Middle frontal gyrus (tissue), 1 donor: ENCODE data around the gene HOXB5.

Experiments
- DNase-seq: peaks from one replicate; pipeline ENCODE4 v3.0.0-alpha.2; 2015; ENCODE audit warnings: low spot score; ENCODE audit errors: extremely low spot score

Gene HOXB5

DNA sequence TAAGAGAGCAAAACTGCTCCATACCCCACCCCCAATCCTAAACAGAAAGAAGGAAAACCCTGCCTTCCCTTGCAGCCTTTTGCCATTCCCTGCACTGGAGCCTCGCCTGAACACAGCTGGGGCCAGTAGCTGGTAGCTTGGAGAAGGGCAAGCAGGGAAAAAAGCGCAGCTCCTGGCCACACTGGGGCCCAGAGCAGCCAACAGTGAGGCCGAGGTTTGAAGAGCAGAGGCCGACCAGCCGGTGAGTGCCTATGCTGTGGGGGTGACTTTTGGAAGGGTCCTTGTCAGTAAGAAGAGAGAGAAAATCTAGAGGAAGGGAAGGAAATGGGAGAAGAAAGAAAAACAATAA lies 35.8 kb upstream of the HOXB5 start:
- no peak for DNase-seq

DNA sequence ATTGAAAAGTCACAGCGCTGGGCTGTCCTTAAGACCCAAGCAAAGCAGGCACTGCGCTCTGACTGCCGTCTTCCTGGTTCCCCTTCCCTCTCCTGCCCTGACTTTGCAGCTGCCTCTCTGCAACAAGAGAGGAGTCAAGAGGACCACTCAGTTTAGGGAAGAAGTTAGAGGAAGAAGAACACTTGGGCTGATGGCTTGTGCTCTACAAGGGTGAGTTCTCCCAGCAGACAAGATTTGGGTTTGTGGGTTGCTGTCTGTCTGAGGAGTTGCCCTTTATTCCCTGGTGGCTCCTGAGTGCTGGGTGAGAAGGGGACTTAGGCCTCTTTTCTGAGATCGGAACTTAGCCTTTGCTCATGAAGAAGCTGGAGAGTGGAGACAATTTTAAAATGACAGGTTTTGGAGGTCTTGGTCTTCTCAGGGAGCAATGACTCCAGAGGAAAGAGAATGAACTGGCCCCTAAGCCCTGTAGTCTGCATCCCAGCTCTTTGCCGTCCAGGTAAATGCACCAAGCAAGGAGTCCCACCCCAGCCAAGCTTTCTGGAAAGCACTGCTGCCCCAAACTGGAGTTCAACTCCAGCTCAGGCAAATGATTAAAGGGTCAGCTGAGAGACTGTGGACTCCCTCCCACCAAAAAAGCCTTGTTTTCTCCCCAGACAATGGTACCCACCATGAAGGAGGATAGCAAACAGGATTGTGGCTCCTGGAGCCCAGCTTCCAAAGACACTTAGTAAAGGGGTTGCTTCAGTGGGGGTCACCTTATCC lies 35.3 kb upstream of the HOXB5 start:
- no peak for DNase-seq

DNA sequence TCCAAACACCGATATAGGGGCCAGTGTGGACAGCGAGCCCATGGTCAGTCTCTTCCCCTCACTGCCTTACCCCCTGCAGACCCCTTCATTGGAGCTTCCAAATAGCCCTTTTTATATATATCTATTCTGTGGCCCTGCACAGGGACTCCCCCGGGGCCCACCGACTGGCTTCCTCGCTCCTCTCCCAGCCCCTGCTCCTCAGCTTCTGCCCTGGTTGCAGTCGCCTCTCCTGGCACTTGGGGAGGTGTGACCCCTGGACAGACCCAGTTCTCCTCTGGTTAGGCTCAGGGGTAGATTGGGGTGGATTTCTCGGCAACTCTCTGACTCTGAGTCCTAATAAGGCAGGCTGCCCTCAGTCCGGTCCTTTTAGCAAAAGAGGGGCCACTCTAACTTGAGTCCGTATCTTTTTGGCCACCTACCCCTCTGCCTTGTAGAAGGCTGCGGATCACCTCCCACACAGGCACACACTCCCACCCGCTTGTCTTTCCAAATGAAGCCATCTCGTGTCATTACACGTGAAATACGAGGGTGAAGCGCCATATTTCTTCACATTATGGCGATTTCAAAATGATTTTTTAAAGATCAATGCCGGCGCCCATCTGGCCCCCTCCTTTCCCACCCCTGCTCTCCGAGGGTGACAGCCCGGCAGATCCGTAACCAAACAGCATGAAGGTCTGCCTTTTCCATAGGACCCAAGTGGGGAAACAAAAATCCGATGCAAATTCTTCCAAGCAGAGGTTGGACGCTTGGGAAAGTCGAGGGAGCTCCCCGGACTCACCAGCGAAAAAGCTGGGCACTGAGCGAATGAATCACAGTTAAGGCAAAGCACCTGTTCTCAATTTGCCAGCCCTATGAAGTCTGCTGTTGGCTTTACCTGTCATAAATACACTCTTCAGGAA lies 34.3 kb upstream of the HOXB5 start:
- DNase-seq, result no peak

DNA sequence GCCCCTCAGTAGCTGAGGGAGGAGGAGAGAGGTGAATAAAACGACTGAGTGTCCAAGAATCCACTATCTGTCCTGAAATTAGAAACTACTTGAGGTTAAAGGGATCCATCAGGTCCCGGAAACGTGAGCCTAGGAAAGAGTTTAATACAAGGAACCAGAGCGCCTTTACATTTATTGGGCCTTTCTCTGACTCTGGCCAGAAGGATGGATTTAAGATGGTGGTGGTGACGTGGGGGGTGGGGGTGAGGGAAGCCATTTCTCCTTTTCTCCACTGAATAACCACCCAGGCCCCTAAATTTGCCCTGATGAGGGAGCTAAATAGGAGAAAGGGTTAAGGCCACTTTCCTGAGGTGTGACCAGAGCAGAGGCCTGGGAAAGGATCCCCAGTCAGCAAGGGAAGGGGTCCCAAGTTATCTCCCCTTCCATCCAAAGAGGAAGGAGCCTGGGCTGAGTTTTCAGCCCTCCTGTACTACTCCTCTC lies 33.6 kb upstream of the HOXB5 start:
- DNase-seq, result no peak

DNA sequence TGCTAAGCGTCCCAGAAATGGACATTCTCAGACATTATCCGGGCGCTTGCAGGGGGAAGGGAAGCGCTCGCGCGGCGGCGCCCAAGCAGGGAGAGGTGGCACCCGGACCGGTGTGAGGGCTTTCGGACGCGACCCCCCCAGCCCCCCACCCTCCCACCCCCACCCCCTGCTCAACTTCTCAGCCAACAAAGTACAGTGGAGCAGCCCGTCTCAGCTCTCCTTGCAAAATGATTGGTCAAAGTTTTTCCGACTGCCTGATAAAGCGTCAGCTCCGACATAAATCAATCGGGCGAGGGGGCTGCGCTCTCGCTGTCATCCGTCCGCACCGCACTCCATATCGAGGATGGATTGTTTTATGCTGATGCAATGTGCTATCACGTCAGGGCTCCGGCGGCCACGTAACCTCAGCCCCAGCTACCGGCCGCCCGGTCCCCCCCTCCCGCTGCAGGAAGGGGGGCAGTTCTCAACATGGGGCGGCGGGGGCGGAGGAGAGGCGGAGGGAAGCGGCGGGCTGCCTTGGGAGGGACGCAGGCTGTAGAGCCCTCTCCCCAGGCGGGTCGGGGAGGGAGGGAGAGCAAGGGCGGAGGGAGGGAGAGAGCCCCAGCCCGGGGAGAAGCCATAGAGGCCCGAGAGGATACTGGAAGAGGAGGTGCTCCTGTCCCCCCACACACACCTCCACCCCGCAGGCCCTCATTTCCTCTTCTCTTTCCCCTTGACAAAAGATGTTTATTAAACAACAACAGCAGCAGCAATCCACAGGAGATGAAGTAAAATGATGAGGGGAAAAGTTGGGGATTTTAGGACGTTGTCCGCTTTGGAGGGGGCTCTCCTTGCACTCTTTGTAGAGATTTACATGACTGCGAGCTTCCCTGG lies 32.9 kb upstream of the HOXB5 start, which contains the start of gene HOXB9:
TSS of gene HOXB9 (minus strand) at position 114 of the 873 bp plus-strand sequence. CDS start at position 25, 89 bp downstream.
- DNase-seq, result no peak

DNA sequence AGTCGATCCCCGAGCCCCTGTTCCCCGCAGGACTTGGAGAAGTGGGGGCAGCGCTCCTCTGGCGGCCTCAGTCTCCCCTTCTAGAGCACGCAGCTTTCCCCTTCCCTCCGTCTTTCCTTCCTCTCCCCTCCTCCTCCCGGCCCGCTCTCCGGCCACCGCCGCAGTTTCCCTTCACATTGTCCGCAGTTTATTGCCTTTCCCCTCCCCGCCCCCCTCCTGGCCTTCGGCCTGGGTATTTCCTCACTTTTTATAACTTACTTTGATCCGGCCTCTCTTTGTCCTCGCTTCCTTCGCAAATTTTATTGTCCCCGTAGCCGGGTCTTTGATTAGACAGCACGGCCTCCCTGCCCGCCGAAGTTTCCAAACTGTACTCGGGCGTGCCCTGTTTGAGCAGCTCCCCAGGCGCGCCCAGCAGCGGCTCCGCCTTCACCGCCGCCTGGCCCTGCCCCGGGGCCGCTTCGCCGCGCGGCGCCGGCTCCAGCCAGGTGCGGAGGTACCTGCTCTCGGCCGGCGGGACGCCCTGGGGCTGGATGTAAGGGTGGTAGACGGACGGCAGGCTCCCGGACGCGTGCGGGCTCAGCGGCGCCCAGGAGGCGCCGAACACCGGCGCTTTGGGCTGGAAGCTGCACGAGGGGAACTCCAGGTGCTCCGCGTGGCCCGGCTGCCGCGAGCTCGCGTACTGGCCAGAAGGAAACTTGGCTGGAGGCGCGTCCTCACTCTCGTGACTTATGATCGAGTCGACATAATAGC lies 32.1 kb upstream of the HOXB5 start:
- DNase-seq, result no peak

DNA sequence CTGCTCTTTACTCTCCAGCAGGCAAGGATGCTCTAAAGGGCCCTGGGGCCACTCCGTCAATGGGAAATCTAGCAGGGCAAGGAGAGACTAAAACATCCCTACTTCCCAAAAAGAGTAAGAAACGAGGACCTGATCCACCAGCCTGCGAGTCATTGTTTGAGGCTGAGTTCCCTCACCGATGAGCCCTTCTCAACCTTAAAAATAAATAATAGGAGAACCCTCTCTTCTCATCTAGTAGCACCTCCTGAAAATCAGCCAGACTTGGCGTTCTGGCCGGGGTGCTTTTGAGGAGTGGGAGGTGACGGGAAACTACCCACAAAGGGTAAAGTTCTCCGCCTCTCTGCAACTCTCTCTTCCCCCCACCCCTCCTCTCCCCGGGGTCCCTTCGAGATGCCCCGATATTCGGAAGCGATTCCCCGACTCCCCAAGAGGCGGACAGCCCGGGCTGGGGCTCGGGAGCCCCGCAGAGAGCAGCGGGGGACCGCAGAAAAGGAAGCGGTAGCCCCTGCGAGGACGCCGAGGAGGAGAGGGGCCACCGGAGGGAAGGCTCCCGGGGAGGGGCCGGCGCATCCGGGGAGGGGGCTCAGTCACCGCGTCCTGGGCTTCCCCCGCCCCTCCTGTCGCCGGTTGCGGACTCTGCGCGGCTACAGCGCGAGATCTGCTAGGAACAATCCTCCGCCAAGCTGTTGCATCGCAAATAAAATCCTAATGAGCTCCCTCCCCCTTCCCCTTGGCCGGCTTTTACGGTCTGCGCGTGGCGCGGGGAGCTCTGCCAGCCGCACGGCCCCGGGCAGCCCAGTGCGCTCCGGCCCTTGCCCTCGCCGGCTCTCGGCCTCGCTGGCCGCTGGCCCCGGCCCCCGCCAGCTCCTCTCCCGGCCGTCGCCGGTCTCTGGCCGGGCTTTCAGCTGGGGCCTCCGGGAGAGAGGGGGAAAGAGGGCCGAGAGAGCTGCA lies 31.2 kb upstream of the HOXB5 start:
- DNase-seq, result no peak

DNA sequence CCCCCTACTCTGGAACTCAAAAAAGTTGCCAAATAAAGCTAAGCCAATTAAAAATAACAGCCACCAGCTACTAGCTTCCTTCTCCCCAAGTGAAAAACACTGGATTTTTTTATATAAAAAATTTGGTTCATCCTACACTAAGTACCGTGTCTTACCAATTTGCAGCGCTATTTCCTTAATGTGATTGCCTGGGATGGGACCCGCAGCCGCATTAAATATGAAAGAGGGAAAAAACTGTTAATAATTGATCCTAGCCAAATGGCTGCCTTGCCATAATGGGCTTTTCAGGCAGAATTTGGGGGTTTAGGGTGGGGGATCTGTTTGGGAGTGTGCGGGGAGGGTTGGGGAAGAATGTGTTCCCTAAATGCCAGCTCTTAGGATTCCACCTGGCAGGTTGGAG lies 30.5 kb upstream of the HOXB5 start:
- no peak for DNase-seq

DNA sequence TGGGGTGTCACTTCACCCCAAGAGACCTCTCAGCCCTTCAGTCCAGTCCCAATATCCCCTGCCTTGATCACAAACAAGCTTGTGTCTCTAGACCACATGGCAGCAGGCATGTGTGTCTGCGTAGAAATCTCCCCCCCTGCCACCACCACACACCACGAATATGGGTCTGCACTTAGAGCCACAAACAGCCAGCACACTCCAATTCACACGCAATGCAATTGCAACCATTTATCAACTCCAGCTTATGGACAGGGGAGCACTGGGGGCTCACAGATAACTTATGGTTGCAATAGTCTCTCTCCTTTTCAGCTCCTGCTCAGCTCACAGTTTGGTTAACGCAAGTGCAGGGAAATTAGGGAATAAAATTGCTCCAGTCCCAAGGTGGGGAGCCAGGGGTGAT lies 30.0 kb upstream of the HOXB5 start:
- DNase-seq, result no peak

DNA sequence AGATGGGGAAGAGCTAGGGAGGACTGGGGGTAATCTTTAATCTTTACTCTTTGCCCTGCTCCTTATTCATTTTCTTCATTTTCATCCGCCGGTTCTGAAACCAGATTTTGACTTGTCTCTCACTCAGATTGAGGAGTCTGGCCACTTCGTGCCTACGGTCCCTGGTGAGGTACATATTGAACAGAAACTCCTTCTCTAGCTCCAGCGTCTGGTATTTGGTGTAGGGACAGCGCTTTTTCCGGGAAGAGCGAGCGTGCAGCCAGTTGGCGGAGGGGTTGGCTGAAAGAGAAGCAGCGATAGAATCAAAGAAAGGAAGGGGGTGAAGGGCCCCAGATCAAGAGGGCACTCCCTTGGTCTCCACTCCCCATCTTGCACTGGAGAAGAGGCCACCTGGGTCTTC lies 29.3 kb upstream of the HOXB5 start:
- no peak for DNase-seq

DNA sequence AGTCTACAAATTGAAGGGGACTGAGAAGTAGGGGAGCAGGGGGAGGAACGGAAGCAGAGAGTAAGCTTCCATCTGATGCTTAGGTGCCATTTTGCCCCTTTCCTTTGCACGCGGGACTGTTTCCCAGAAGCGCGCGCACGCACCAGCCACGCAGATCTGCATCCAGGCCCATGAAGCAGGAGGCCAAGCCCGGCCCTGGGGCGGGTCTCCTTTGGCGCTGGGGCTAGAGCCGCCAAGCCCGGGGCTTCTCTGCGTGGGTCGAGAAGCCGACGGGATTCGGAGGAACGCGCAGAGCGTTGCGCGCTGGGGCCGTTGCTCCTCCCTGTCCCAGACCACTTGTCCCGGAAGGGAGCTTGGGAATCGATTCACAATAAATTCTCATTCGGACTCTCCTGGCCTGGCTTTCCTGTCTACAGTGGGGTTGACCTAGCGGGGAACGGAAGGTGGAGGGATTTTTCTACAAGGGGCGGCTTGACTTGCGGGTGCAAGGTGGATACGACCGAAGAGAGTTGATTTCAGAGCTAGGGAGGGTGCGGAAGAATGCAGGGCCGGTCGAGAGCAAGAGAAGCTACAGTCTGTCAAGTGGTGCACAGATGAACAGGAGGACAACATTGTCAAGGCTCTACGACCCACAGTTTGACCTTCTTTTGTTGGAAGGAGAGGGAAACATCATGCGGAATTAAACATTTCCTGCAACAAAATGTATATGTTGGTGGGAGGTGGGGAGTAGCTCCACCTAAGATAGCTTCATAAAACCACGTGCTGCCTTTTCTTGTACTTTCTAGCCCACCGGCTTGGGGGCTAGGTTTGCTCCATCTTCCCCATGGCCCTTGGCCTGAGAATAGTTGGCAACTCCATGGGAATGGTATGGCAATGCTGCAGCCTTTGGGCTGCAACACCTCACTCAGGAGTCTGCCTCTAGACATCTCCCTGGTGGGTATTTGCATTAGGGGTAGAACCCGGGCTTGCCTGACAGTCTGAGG lies 28.1 kb upstream of the HOXB5 start:
- DNase-seq, result no peak

DNA sequence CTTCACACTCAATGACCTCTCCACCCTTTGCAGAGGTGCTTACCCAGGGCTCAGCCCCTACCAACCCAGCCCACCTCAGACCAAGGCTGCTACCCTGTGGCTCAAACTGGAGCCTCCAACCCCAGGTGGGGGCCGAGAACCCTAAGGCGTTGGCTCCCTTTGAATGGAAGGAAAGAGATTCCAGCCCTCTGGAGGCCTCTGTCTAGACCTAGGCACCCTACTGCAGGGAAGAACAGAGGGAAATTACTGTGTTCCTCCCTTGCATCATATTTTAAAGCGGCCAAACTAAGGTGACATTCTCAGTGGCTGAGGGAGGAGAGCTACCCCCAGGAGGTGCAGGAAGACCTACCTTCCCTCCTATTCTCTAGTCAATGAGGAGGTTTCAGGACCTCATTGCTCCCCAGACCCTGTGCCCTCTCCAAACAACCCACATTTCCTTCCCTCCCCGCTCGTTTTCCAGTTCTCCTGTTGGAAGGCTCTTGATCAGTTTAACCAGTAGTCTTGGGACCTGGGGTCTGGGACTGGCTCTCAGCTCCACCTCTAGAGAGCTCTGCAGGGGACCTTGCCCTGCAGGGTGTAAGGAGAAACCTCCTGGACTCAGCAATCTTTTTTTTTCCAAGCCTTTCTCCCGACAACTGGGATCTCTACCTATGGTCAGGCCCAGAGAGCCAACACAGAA lies 27.0 kb upstream of the HOXB5 start:
- DNase-seq, result no peak

DNA sequence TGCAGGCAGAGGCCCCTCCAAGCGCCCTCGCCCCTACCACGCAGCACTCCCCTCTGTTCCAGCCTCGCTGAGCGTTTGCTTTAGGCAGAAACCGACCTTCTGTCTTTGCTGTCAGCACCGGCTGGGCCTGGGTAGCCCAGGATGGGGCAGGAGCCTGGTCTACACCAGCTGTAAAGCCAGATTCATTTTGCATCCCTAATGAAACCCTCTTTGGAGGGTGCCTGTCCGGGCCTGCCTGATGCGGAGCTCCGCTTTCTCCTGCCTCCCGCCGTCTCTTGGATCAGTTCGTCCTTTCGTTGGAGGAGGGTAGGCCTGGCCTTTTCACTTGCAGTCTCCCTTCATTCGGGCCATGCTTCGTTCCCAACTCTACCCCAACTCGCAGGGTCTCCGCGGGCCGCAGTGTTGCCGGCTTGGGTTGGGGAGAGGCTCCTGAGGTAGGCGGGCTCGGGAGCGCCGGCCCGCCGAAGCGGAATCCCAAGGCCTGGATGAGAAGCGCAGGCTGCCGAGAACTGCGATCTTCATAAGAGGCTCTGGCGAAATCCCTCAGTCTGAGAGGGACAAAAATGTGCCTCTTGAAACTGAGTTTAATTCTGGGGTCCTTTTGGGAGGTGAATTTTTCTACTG lies 26.4 kb upstream of the HOXB5 start:
- DNase-seq, result no peak

DNA sequence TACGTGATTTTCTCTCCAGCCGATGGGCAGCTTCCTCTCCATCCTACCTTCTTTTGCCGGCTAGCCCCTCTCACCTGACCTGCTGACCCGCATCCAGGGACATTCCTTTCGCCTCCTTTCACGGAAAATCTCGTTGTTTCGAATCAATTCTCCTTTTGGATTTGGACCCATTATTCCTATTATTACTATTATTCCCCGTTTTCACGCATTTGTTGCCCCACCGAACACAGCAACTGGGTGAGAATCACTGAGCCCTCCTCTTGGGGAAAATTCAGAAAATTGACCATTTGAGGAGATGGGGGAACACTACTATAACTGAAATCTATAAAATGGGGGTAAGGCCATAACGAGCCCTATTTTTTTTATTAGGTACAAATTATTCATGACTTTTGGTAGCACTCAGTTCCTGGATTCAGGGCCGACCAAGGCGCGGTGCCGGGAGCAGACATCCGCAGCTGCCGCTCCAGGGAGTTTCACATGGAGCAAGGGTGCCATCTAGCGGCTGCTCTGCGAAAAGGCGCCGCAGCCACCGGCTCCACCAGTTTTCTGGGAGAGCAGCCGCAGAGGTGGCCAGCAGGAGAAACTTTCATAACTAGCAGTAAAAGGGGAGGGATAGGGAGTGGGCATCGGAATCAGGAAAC lies 24.8 kb upstream of the HOXB5 start:
- DNase-seq, result peak; percentile 62

DNA sequence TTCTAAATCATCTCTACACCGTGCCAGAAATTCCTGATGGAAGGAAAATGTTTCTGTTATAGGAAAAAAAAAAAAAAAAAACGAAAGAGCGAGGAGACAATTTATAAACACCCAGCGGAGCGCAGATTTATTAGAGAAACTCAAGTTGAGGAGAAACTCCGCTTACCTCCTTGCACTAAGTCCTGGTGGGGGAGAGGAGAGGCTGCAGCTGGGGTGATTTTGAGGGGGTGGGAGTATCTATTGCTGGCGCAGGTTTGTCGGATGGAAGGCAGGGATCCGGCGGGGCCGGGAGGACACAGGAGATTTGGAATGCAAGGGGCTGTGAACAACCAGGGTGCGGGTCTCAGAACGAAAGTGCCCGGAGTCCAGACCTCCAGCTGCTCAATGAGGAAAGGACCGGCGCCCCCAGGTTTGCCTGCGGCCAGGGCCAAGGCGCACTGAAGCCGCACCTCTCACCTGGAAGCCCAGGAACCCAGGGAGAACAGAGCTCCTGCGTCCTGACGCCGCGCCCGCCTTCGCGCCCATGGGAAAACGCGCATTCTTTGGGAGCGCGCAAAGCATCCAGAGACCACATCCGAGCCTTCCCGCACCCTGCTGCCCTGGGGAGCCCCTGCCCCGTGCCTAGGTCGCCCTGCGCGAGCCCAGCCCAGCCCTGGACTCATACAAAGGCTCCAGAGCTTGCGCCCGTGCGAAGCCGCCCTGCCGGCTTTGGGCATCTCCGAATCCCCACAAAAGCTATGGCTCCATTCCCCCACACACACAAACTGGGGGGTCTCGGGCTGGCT lies 24.1 kb upstream of the HOXB5 start:
- DNase-seq, result no peak
